ENCODE data around the gene PTPN22.

PTPN22 gene

DNA sequence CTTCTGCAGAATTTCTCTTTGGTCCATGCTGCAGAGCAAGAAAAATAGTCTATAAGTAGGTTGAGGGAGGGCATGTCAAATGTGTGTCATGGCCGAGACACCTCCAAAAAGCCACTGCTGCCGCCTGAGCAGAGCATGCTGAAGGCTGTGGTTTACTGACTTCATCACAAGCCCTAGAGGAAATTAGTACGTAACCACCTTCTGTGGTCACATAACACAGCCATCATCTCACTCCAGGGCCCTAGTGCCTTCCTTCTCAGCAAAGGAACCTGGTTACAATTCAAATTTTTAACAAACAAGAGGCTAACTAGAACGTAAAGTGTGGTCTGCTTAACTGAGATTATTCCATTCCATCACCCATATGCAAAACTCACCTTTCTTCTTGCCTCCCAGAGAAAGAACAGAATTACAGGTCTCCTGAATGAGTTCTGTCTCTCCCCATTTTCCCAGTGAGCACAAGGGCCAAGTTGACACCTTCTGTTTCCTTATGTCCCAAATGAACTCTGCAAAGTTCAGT, at the start of gene PTPN22:
Gene PTPN22, minus strand, starts transcription at position 116 of the 517 bp plus-strand sequence.
- DNase-seq (ENCODE audit: low read depth) = peak; percentile 40
- no peak within 1 kb of the TSS for H3K4me3 ChIP-seq (ENCODE audit: low read depth, low read length)
- no peak for TF ChIP-seq CTCF (IDR thresholded peaks at IDR 0.05; ENCODE audit: low read depth, low read length, missing control alignments)
- in situ Hi-C loops (cut with HindIII; ENCODE audit: low sequenced_read_pairs) = no loop called here

DNA sequence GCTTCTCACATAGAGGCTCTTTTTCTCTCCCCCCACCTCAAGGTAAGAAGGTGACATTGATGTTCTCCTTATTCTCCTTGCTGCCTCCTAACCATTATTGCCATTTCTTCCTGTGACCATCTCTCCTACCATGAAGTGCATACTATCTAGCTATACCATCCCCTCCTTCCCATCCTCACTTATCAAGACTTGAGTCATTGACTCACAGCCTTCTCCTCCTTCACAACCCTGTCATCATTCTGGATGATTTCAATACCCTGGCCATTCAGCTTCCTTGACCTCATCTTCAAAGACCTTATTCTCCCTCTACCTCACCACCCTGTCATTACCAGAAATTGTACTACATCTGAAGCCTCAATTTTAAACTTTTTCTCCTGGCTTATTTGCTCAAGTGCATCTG, 46.7 kb upstream of the PTPN22 start:
- no peak for TF ChIP-seq CTCF (IDR thresholded peaks at IDR 0.05; ENCODE audit: low read depth, low read length, missing control alignments)
- in situ Hi-C loops (cut with HindIII; ENCODE audit: low sequenced_read_pairs) = no loop called here
- H3K4me3 ChIP-seq (ENCODE audit: low read depth, low read length) = no peak overlapping the region
- DNase-seq (ENCODE audit: low read depth) = no peak

- TF ChIP-seq CTCF (IDR thresholded peaks at IDR 0.05; ENCODE audit: low read depth, low read length, missing control alignments) = no peak
- DNase-seq (ENCODE audit: low read depth) = no peak
- in situ Hi-C loops (cut with HindIII; ENCODE audit: low sequenced_read_pairs) = no loop called here
- H3K4me3 ChIP-seq (ENCODE audit: low read depth, low read length) = no peak overlapping the region
Observed at GRCh38 chr1:113917400-113918082, 46.0 kb upstream of the PTPN22 start.

GRCh38 chr1:113916974-113917373, 45.5 kb upstream of the PTPN22 start:
- TF ChIP-seq CTCF (IDR thresholded peaks at IDR 0.05; ENCODE audit: low read depth, low read length, missing control alignments) = no peak
- DNase-seq (ENCODE audit: low read depth) = no peak
- H3K4me3 ChIP-seq (ENCODE audit: low read depth, low read length) = no peak overlapping the region
- in situ Hi-C loops (cut with HindIII; ENCODE audit: low sequenced_read_pairs) = no loop called here

DNA sequence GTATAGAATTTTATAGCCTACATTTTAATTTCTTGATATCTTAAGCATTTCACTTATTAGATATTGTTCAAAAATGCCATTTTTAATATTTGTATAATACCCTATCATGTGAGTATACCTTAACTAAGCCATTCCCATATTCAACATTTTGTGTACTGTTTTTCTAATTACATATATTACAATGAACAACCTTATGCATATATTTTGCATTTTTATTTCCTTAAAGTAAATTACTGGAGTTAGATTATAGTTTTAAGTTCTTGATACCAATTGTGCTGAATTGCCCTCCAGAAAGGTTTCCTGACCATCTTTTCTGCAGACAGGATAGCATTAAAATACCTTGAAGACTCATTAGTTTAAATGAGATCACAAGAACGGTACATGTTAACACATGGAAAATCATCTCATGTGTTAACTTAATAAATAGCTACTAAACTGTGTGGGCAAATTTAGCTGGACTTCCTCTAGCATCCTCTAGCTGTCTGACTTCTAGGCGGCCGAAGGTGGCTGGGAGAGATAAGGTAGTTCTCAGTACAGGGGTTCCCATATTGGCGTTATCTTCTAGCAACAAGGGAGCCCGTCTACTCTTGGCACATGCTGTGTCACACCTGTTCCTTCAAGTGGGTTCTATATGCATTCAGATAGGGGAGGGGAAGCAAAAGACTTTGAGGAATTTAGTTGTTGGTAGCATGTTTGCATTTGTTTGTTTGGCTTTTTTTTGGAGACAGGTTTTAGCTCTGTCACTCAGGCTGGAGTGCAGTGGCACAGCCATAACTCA, 42.6 kb upstream of the PTPN22 start:
- TF ChIP-seq CTCF (IDR thresholded peaks at IDR 0.05; ENCODE audit: low read depth, low read length, missing control alignments) = no peak
- in situ Hi-C loops (cut with HindIII; ENCODE audit: low sequenced_read_pairs) = no loop called here
- no peak for DNase-seq (ENCODE audit: low read depth)
- H3K4me3 ChIP-seq (ENCODE audit: low read depth, low read length) = no peak overlapping the region

DNA sequence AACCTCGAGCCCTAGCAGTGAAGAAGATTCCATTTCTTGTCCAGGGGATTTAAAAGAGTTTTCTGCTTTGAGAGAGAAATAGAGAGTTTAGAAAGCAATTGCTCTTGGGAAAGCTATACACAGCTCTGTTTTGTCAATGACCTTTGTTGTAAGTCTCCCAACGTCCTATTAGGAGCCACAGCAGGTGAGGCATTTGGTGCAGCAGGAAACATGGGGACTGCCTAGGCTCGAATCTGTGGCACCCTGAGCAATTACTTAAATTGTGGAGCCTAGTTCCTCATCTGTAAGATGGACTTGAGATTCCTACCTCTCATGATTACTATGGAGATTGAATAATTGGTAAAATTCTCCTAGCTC, 41.8 kb upstream of the PTPN22 start:
- no peak overlapping the region for H3K4me3 ChIP-seq (ENCODE audit: low read depth, low read length)
- in situ Hi-C loops (cut with HindIII; ENCODE audit: low sequenced_read_pairs) = no loop called here
- TF ChIP-seq CTCF (IDR thresholded peaks at IDR 0.05; ENCODE audit: low read depth, low read length, missing control alignments) = no peak
- no peak for DNase-seq (ENCODE audit: low read depth)
